DMS 273 (cell line): ENCODE results near the gene NDUFAF8.
A peak's percentile ranks its signal among the peaks of the same experiment; 100 is the strongest.

Source experiments
- DNase-seq: peaks from one replicate; lab custom pipeline; 2025; ENCODE audit not compliant: unreplicated experiment; lab: John Stamatoyannopoulos, UW

The NDUFAF8 gene

DNA sequence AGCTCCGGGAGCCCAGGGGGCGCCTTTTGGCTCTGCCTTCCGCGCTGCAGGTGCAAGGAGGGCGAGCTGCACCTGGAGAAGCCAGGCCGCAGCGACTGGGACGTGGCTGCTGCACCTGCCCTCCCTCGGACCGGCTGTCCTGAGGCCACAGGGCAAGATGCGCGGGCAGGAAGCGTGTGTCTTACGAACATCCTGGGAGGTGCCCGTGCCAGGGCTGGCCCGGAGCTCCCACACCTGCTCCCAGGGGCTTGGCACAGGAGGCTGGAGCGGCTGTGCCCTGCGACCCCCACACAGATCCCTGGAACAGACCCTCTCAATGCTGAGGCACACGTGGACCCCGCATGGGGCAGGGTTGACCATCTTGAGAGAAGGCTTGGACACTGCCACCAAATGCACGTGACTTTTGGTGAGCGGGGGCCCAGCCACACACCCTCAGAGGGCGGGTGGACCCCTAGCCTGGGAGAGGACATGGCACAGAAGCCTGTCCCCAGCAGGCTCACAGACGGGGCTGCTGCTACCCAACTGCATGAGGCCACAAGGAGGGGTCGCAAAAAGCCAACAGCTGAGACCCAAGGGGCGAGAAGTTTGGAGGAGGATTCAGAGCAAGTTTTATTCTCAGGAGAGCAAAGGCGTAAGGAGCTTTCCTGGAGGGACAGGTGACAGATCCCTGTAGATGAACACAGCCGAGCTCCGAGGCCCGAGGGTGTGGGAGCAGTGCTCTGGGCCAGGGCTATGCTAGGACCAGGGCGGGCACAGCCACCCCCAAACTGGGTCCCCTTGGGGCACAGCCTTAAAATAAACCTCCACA, 11.4 kb downstream of the NDUFAF8 start:
- DNase-seq, result no peak

DNA sequence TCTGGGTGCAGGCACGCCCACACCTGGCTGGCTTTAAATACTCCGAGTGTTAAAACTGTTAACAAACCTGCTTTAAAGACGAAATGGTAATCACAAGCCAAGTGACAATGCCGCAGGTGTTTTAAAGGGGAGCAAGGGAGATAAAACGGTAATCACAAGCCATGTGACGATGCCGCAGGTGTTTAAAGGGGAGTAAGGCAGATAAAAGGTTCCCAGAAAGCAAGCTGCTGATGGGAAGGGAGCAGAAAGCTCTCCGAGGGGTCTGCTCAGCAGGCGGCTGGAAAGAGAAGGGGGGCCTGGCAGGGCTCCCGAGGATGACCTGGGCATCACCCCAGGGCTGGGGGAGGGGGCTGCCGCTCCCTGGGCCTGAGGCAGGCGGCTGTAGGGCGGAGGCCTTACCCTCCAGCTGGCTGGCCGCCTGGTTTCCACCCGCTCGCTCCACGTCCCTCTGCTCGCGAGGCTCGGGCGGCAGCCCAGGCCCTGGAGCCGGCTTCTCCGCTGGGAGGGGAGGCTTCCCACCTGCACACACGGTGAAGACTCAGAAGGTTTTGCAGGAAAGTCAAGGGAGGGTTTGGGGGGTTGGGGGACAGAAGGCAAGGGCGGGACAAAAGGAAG, 12.1 kb downstream of the NDUFAF8 start:
- peak; percentile 97 for DNase-seq

DNA sequence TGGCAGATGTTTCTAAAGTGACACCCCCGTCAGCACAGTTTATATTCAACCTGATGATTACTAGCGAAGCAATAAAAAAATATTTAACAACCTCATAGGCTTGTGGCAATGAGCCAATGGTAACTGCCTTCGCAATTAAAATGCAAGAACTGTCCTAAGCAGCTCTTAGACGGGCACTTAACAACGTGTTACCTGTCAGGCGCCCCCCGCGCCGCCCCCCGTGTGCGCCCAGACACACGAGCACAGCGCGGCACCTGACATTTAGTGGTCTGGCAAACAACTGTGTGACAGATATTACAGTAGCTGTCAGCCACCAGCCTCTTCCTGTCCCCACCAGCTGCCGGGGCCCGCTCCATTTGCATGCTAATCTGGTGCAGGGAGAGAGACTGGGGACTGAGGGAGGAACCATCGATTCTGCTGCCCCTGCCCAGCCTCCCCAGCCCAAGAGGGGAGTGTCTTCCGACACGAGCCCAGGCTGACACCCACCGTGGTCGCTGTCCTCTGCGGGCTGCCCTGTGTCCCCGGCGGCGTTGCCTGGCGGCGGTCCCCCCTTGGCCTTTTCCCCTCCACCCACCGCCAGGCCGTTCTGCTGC, 12.7 kb downstream of the NDUFAF8 start:
- peak; percentile 96 for DNase-seq

DNA sequence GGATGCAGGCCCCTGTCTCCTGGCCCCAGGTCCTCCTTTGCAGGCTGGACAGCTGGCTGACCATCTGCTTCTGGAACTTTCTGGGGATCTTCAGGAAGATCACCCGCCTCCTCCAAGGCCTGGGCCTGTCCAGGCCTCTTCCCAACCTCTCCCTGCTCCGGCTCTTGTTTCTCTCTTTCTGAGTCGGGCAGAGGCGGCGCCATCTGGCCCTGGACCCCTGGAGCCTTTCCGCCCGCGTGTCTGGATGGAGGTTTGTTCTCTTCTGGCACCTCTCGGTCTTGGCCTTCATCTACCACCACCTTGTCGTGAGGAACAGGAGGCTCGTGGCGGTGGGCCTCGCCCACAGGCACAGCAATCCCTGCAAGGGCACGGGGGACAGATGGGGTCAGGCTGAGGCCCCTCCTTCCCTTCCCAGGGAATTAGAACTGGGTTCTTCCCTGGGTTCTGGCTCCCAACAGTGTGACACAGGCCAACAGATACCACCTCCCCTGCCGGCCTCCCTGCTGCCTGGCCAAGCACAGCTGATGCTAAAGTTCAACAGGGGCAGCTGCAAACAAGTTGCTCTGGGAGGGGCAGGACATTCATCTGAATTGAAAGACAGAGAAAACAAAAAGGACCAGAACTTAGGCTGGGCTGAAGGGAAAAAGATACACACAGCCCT, 13.3 kb downstream of the NDUFAF8 start:
- peak; percentile 96 for DNase-seq

DNA sequence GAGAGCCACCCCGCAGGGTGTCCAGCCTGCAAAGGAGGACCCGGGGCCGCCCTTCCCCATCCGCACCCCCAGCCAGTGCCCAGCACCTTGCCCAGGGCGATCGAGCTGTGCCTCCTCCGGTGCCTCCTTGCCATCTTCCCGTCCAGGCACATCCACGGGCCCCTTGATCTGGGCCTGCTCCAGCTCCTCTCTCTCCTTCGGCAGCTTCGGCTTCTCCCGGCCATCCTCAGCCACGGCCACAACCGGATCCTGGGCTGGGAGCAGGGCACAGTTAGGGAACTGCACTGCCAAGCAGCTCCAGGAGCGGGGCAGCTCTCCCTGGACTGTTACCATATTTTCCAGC, 13.8 kb downstream of the NDUFAF8 start:
- peak; percentile 75 for DNase-seq

DNA sequence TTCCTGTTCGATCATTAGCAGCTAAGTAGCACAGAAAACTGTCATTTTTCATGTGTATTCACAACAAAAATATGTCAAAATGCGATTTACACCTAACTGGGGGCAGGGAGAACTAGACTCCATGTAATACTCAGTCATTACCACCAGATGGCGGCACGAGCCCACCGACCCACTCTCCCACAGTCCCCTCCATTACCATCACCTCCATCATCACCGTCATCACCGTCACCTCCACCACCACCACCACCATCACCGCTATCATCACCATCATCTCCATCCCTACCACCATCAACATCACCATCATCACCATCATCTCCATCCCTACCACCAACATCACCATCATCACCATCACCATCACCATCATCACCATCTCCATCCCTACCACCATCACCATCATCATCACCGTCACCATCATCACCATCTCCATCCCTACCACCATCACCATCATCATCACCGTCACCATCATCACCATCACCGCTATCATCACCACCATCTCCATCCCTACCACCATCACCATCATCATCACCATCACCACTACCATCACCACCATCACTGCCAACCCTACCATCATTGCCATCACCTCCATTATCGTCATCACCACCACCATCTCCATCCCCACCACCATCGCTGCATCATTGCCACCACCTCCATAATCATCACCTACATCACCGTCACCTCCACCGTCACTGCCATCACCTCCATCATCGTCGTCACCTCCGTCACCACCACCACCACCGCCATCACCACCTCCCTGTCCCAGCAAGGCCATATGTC, 14.4 kb downstream of the NDUFAF8 start:
- peak; percentile 75 for DNase-seq

DNA sequence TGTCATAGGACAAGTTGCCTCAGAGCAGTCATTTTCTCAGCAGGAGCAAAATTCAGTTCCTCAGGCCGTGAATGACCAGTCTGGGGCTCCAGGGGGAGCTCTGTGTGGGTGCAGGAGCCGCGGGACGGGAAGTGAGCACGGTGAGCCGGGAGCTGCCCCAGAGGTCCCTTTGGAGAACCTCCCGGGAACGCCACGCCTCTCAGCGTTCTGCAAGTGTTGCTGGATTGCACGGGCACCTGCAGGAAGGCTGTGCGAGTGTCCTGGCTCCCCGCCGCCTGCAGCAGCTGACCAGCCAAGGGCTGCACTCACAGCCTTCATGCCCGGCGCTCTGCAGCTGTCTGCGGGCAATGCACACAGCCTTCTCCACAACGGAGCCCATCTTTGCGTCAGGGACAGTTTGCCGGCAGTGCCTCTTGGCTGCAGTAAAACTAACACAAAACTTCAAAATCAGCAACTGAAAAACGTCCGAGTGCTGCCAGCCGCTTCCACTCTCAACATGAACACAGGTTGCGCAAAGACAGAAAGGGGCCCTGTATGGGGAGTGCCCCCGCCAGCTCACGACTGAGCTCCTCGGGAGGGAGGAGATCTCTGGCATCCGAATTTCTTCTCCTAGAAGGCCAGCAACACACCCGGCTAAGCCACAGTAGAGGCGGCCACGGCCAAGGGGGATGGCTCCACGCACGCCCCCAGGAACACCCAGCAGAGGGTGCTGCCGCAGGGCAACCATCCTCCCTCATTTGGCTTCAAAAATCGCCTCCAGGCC, 16.0 kb downstream of the NDUFAF8 start:
- peak; percentile 84 for DNase-seq

DNA sequence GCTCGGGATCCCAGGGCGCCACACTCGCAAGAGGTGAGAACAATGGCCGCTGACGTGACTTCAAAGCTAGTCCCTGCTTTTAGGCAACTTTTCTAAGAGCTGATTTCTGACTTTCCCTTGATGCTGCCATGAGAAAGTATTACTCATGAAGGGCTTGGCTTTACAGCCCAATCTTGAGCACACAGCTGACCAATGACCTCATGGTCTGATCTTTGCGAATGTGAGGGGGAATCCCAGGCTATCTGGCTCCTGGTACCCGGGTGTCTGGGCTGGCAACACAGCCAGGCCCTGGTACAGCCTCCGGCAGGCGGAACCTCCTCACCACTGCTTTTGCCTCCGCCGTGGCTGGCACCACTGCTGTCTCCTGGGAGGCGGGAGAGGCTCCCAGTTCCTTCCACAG, 17.5 kb downstream of the NDUFAF8 start:
- no peak for DNase-seq

DNA sequence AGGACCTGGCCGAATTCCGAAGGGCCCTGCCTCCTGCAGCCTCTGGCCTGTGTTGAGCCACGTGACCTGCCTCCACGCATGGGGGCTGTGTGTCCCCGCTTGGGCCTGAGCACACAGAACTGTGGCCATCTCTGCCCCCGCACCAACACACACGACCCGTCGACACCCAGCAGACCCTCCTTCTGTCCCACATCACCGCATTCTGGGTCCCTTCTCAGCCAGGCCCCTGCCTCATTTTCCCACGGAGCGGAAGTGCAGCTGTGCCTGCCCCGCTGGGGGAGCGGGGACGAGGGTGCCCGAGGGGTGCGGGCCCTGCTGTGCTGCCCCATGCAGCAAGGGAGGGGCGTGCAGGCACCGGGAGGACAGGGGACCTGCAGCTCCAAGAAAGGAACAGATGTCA, 18.4 kb downstream of the NDUFAF8 start:
- no peak for DNase-seq

DNA sequence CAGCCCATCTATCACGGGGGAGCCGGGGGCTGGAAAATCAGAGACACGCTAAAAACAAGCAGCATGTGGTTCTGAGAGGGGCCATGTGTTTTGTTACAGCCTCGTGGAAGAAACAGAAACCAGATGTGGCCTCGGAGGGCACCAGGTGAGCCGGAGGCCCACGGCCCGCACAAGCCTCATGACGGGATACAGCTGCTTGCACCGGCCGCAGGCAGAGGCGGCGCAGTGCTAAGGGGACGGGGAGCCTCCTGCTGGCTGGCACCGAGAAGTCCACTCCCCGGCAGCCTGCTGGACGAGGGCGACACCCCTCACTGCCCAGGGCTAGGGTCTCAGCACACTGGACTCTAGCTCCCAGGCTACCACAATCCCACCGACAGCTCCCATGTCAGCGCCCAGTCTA, 19.2 kb downstream of the NDUFAF8 start:
- no peak for DNase-seq

DNA sequence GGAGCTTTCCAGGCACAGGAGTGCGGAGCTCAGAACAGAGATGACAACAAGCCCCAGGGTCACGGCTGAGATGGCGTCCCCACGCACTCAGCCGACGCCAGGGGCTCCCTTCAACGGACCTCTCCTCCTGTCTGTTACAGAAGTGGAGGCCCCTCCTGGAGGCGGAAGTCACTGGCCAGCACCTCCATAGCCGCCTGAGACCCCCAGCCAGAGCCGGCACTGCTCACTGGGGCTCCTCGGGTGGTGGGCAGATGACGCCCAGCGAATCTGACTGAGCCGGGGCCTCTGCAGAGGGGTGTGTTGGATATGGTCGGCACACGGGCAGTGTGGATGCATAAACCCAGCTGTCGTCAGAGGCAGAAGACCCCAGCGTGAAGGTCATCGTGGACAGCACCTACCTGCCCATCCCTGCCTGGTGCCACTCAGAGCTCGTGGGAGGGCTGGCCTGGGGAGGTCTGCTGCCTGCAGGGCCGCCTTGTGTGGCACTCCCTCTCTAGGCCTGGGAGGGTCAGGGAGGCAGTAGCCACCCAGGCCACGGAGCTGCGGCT, 20.0 kb downstream of the NDUFAF8 start:
- no peak for DNase-seq

DNA sequence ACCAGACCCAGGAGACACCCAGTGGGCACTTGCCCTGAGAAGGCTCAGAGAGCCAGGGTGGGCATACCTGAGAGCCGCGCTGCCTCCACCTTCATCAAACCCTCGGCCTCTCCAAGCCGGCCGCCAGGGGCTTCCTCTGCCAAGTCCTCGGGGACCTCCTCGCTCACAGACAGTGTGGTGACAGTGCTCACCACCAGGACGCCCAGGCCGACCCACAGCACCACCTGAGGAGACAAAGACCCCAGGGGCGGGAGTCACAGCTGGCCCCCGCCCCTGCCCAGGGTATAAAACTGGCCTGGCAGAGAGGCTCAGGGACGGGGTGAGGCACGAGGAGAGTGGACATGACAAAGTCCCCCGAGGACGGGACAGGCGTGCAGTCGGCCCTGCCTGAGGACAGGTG, 21.1 kb downstream of the NDUFAF8 start:
- no peak for DNase-seq

DNA sequence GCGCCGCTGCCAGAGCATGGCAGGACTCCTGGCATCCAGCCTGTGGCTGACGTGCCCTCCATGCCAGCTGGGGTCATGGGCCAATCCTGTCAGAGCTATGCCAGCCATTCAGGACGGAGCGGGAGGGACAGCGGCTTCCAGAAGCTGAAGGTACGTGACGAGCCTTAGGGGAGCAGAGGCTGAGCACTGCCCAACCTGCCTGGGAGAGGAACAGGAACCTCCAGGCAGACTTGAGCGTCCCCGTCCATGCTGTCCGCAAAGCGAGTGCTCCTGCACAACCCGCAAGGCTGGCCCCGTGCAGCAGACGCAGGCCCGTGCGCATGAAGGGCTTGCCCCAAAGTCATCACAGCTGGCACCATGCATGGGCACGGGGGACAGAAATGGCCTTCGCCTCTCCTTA, 21.5 kb downstream of the NDUFAF8 start:
- no peak for DNase-seq

DNA sequence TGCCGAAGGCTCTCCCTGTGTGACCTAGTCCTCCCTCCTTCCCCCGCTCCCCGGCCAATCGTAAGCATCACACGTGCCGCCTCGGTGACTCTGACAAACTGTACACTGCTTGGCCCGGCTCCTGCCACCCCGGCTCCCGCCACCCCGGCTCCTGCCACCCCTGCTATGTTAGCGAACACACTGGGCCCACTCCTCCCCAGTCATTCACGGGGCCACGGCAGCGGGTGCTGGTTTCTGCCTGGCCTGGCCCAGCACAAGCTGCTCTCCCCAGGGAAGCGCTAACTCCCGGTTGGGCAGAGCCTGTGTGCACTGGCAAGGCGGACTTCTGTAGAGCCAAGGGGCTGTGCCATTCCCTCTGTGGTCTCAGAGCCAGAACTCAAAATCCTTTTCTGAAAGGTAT, 22.0 kb downstream of the NDUFAF8 start:
- no peak for DNase-seq

DNA sequence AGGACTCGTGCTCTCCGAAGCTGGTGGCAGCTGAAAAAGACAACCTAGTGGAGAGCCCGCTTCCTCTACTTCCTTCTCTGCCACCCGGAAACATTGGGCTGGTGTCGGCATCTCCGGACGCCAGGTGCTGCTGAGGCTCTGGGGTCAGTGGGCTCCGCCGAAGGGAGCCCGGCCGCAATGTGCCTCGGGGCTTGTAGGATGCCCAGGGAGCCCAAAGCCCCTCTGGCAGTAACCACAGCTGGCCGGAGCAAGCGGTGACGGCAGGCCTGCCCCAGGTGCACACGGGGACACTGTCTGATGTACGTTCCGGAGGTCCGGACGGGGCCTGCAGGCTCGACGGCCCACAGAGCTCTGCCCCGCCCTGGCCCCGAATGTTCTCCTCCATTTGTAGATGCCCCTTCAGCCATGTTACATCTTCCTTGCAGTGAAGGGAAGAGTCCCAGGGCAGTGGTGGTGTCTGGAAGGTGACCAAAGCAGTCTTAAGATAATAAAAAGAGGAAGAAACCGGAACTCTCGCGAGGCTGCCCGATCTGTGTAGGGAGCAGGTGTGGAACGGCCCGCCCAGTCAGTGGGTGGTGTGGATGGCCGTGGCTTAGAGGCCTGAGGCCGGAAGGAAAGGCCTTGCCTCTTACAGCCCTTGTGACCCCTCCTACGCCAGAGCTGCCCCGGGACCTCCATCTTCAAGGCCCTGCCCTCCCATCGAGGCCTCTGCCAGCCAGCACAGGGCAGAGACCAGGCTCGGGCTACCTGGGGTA, 22.6 kb downstream of the NDUFAF8 start:
- no peak for DNase-seq

DNA sequence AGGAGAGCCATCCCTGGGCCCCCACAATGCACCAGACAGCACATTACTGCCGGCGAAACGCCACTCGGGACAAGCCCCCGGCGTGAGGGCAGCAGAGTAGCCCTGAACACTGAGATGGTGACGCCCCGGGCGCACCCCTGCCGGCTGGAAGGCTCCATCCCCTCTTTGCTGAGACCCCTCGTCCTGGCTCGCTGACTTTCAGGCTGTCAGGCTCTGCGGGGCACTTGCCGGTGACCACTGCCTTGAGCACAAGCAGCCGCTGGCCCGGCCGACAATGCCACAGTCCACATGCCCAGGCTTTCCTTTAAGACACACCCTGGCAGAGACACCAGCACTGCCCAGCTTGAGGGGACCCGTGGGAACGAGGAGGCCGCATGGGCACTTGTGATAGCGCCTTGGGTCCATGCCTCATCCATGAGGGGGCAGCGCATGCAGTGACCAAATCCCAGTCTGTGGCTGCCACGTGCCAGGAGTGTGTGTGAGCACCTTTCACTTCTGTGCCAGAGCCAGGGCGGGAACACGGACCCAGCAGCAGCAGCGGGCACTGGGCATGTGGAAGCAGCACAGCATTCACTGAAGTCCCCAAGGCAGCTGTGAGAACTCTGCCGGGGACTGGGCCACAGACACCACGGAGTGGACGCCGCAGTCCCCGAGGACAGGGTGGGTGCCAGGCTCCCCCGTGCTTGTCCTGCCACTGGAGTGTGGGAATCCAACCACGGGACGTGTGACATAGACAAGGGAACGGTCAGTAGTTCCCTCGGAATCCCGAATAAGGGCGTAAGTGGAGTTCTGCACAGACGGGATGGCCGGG, 24.5 kb downstream of the NDUFAF8 start:
- DNase-seq, result no peak

DNA sequence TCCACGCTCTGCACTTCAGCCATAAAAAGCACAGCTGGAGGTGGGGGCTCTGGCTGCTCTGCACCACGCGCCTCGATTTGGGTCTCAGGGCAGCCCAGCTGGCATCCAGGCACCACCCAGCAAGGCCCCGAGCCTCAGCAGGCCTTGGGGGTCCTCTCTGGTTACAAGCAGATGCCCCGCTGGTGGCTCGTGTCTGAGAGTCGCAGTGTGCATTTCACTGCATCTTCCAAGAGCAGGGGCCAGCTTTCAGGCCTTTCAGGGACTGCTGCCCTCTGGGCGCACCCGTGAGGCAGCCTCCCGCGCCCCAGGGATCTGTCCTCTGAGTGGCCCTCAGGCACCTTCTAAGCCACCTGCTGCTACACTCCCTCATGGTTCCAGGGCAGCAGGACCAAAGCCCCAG, 25.5 kb downstream of the NDUFAF8 start:
- no peak for DNase-seq

DNA sequence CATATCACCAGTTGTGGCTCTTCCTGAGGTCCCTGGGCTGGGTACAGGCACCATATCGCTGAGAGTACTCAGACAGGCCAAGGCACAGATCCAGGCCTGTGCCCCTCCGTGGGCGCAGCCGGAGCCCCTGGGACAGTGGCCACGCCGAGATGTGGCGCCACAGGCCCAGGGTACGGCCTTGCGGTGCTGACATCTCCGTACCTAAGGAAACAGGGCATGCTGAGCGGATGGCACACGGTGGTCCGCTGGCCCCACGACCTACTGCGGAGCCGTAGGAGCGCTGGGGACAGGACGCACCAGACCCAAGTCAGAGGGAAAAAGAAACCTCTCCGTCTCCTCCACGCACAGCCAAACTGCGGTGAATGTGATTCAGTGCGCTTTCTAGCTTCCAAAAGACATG, 26.5 kb downstream of the NDUFAF8 start:
- no peak for DNase-seq
